Progenitor cell of endocrine pancreas (in vitro differentiated cells): Measurements from ENCODE around the gene RARB. TPM values are rescaled to one million over a fixed set of nuclear protein-coding genes. Genes with fewer than 3 reads are reported as not detected.

Source experiments
- DNase-seq: peaks from one replicate; pipeline ENCODE4 v3.0.0; 2021; ENCODE audit warnings: low spot score; ENCODE audit not compliant: unreplicated experiment
- H3K27ac Mint-ChIP-seq: 2 replicates; pipeline ENCODE4 v1.8.0; 2021; ENCODE audit warnings: mild to moderate bottlenecking, moderate library complexity, mixed read lengths
- H3K27me3 Mint-ChIP-seq: 2 replicates; pipeline ENCODE4 v1.8.0; 2021; ENCODE audit warnings: mixed read lengths
- H3K36me3 Mint-ChIP-seq: 2 replicates; pipeline ENCODE4 v1.8.0; 2022; ENCODE audit warnings: mixed read lengths; ENCODE audit not compliant: insufficient read depth
- H3K4me1 Mint-ChIP-seq: 2 replicates; pipeline ENCODE4 v1.8.0; 2021; ENCODE audit warnings: low read depth, mixed read lengths
- H3K4me3 Mint-ChIP-seq: 2 replicates; pipeline ENCODE4 v1.8.0; 2021; ENCODE audit warnings: low read depth, mild to moderate bottlenecking, moderate library complexity, mixed read lengths
- H3K9me3 Mint-ChIP-seq: 2 replicates; pipeline ENCODE4 v1.8.0; 2021; ENCODE audit warnings: low read depth, mixed read lengths
- CTCF ChIP-seq: fragments of 200-600 bp; sonication (generic); IDR thresholded peaks from one replicate; pipeline ENCODE4 v1.5.0; 2021; ENCODE audit warnings: antibody characterized with exemption, mild to moderate bottlenecking; ENCODE audit not compliant: unreplicated experiment
- total RNA-seq: library from RNA; stranded (reverse); gene quantifications from 2 replicates; pipeline ENCODE4 v1.2.1, GENCODE V29; 2021

Gene RARB
- total RNA-seq, 1 donor from 2014 or later = 30.0 TPM

- no peak overlapping the region for H3K4me3 Mint-ChIP-seq
- H3K4me1 Mint-ChIP-seq = peaks cover 25% of the 10 kb centered on the region
- no peaks in the 10 kb centered on the region for H3K9me3 Mint-ChIP-seq
- no peak for DNase-seq
- H3K27me3 Mint-ChIP-seq = no peaks in the 10 kb centered on the region
- no peak for TF ChIP-seq CTCF
- peak overlapping the region; percentile 7 for H3K27ac Mint-ChIP-seq
- H3K36me3 Mint-ChIP-seq = no peaks in the 10 kb centered on the region
These were observed 41.5 kb downstream of the RARB start for GRCh38 chr3:25469558-25469957.

- Mint-ChIP-seq H3K9me3 (no peaks in the 10 kb centered on the region), H3K27ac (no peak overlapping the region), H3K4me1 (peaks cover 26% of the 10 kb centered on the region), H3K4me3 (no peak overlapping the region), H3K36me3 (peaks cover 2% of the 10 kb centered on the region), H3K27me3 (no peaks in the 10 kb centered on the region)
- DNase-seq = no peak
- TF ChIP-seq CTCF = no peak
These were observed 43.2 kb downstream of the RARB start for GRCh38 chr3:25471081-25471768.

GRCh38 chr3:25472153-25472552 lies 44.1 kb downstream of the RARB start:
- Mint-ChIP-seq H3K27me3 (no peaks in the 10 kb centered on the region), H3K4me1 (peaks cover 28% of the 10 kb centered on the region), H3K36me3 (peaks cover 5% of the 10 kb centered on the region), H3K4me3 (no peak overlapping the region), H3K27ac (no peak overlapping the region), H3K9me3 (no peaks in the 10 kb centered on the region)
- TF ChIP-seq CTCF = no peak
- no peak for DNase-seq

- TF ChIP-seq CTCF = no peak
- Mint-ChIP-seq H3K9me3 (no peaks in the 10 kb centered on the region), H3K27me3 (no peaks in the 10 kb centered on the region), H3K27ac (peak overlapping the region; percentile 17), H3K4me3 (no peak overlapping the region), H3K4me1 (peaks cover 28% of the 10 kb centered on the region), H3K36me3 (peaks cover 5% of the 10 kb centered on the region)
- no peak for DNase-seq
These were observed 44.7 kb downstream of the RARB start for GRCh38 chr3:25472731-25473130.

- peak overlapping the region; percentile 17 for H3K27ac Mint-ChIP-seq
- peaks cover 5% of the 10 kb centered on the region for H3K36me3 Mint-ChIP-seq
- no peaks in the 10 kb centered on the region for H3K9me3 Mint-ChIP-seq
- no peak for DNase-seq
- no peaks in the 10 kb centered on the region for H3K27me3 Mint-ChIP-seq
- no peak for TF ChIP-seq CTCF
- H3K4me3 Mint-ChIP-seq = no peak overlapping the region
- H3K4me1 Mint-ChIP-seq = peaks cover 28% of the 10 kb centered on the region
These were observed 45.2 kb downstream of the RARB start for GRCh38 chr3:25473246-25473645.
